H9 (cell line): ENCODE measurements around the gene C20orf204. TPM values are rescaled to one million over a fixed set of nuclear protein-coding genes. Genes with fewer than 3 reads are reported as not detected.

Experiments
- DNase-seq: peaks from one replicate; pipeline ENCODE4 v3.0.0-alpha.2; 2017
- H2AFZ ChIP-seq: one replicate; pipeline ENCODE4 v1.6.1; 2013; ENCODE audit warnings: mild to moderate bottlenecking, low read length, control low read depth, moderate library complexity
- H2AK5ac ChIP-seq: 2 replicates; pipeline ENCODE4 v1.6.1; 2013; ENCODE audit warnings: low read length, control low read depth, mixed read lengths; ENCODE audit not compliant: insufficient read length
- H2BK120ac ChIP-seq: one replicate; pipeline ENCODE4 v1.6.1; 2013; ENCODE audit warnings: low read depth, mild to moderate bottlenecking, low read length, control low read depth, inconsistent platforms; ENCODE audit not compliant: poor library complexity, severe bottlenecking
- H2BK12ac ChIP-seq: 2 replicates; pipeline ENCODE4 v1.6.1; 2013; ENCODE audit warnings: low read length, control low read depth, mixed read lengths, low read depth; ENCODE audit not compliant: insufficient read length
- H2BK15ac ChIP-seq: 2 replicates; pipeline ENCODE4 v1.6.1; 2013; ENCODE audit warnings: low read depth, low read length, control low read depth
- H2BK20ac ChIP-seq: one replicate; pipeline ENCODE4 v1.6.1; 2013; ENCODE audit warnings: low read depth, mild to moderate bottlenecking, low read length, control low read depth, inconsistent platforms; ENCODE audit not compliant: poor library complexity, severe bottlenecking
- H2BK5ac ChIP-seq: 2 replicates; pipeline ENCODE4 v1.6.1; 2013; ENCODE audit warnings: low read length, control low read depth, mixed read lengths; ENCODE audit not compliant: insufficient read length
- H3K14ac ChIP-seq: 2 replicates; pipeline ENCODE4 v1.6.1; 2013; ENCODE audit warnings: low read length, control low read depth; ENCODE audit not compliant: insufficient read depth
- H3K18ac ChIP-seq: 2 replicates; pipeline ENCODE4 v1.6.1; 2013; ENCODE audit warnings: low read depth, mild to moderate bottlenecking, mixed read lengths, low read length, control low read depth; ENCODE audit not compliant: insufficient read length
- H3K23ac ChIP-seq: 2 replicates; pipeline ENCODE4 v1.6.1; 2013; ENCODE audit warnings: low read length, control low read depth, mixed read lengths, low read depth; ENCODE audit not compliant: insufficient read length
- H3K23me2 ChIP-seq: 2 replicates; pipeline ENCODE4 v1.6.1; 2013; ENCODE audit warnings: low read depth, mild to moderate bottlenecking, mixed read lengths, low read length, control low read depth; ENCODE audit not compliant: insufficient read length, poor library complexity, severe bottlenecking
- H3K27ac ChIP-seq: 2 replicates; pipeline ENCODE4 v1.5.1; 2013; ENCODE audit warnings: low read length, control low read depth, mixed read lengths, low read depth; ENCODE audit not compliant: insufficient read length
- H3K27me3 ChIP-seq: 2 replicates; pipeline ENCODE4 v1.6.1; 2013; ENCODE audit warnings: low read length, control low read depth, inconsistent platforms; ENCODE audit not compliant: insufficient read depth
- H3K4ac ChIP-seq: 2 replicates; pipeline ENCODE4 v1.6.1; 2013; ENCODE audit warnings: low read depth, mild to moderate bottlenecking, control low read depth, inconsistent platforms, low read length, moderate library complexity
- H3K4me1 ChIP-seq: 2 replicates; pipeline ENCODE4 v1.6.1; 2013; ENCODE audit warnings: low read length, control low read depth, inconsistent platforms; ENCODE audit not compliant: insufficient read depth
- H3K4me2 ChIP-seq: 2 replicates; pipeline ENCODE4 v1.6.1; 2013; ENCODE audit warnings: low read length, control low read depth, mixed read lengths; ENCODE audit not compliant: insufficient read length, insufficient read depth
- H3K56ac ChIP-seq: 2 replicates; pipeline ENCODE4 v1.6.1; 2013; ENCODE audit warnings: low read depth, mild to moderate bottlenecking, mixed read lengths, low read length, control low read depth; ENCODE audit not compliant: insufficient read length
- H3K79me1 ChIP-seq: 2 replicates; pipeline ENCODE4 v1.6.1; 2013; ENCODE audit warnings: low read depth, mild to moderate bottlenecking, moderate library complexity, low read length, control low read depth, inconsistent platforms; ENCODE audit not compliant: insufficient read depth, poor library complexity, severe bottlenecking
- H3K79me2 ChIP-seq: 2 replicates; pipeline ENCODE4 v1.6.1; 2013; ENCODE audit warnings: low read length, control low read depth, inconsistent platforms; ENCODE audit not compliant: insufficient read depth
- H3K9ac ChIP-seq: 2 replicates; pipeline ENCODE4 v1.6.1; 2013; ENCODE audit warnings: low read length, control low read depth, mixed read lengths; ENCODE audit not compliant: insufficient read length; ENCODE audit errors: extremely low read depth
- H3K9me3 ChIP-seq: one replicate; pipeline ENCODE4 v1.6.1; 2013; ENCODE audit warnings: low read depth, low read length, inconsistent platforms; ENCODE audit not compliant: control insufficient read depth
- H3T11ph ChIP-seq: one replicate; pipeline ENCODE4 v1.6.1; 2013; ENCODE audit warnings: mild to moderate bottlenecking, low read length, control low read depth, inconsistent platforms
- H4K20me1 ChIP-seq: one replicate; pipeline ENCODE4 v1.6.1; 2013; ENCODE audit not compliant: control insufficient read depth, insufficient read length, insufficient read depth
- H4K5ac ChIP-seq: 2 replicates; pipeline ENCODE4 v1.6.1; 2013; ENCODE audit warnings: low read depth, mild to moderate bottlenecking, mixed read lengths, low read length, control low read depth; ENCODE audit not compliant: insufficient read length
- H4K8ac ChIP-seq: replicated peaks from 2 replicates; pipeline ENCODE4 v1.6.1; 2013; ENCODE audit warnings: low read length, control low read depth, mixed read lengths, low read depth; ENCODE audit not compliant: insufficient read length
- H4K91ac ChIP-seq: 2 replicates; pipeline ENCODE4 v1.6.1; 2013; ENCODE audit warnings: low read depth, mild to moderate bottlenecking, moderate library complexity, mixed read lengths, low read length, control low read depth; ENCODE audit not compliant: insufficient read length
- H3K27ac Mint-ChIP-seq, 3 experiments: 2 replicates in 2 of 3; 3 replicates in 1 of 3; pipeline ENCODE4 v1.8.0; 2020 to 2021; ENCODE audit warnings: mixed read lengths in 3 of 3, mild to moderate bottlenecking in 1 of 3, moderate library complexity in 1 of 3
- H3K27me3 Mint-ChIP-seq: 2 replicates; pipeline ENCODE4 v1.8.0; 2021; ENCODE audit warnings: low read depth, mild to moderate bottlenecking, moderate library complexity, mixed read lengths
- H3K36me3 Mint-ChIP-seq, 3 experiments: 2 replicates in 2 of 3; 3 replicates in 1 of 3; pipeline ENCODE4 v1.8.0; 2020 to 2021; ENCODE audit warnings: low read depth in 3 of 3, mixed read lengths in 3 of 3; ENCODE audit not compliant: insufficient read depth in 1 of 3
- H3K4me1 Mint-ChIP-seq, 2 experiments: 2 replicates each; pipeline ENCODE4 v1.8.0; 2020; ENCODE audit warnings: mixed read lengths in 2 of 2
- H3K4me3 Mint-ChIP-seq, 2 experiments: 2 replicates in 1 of 2; 3 replicates in 1 of 2; pipeline ENCODE4 v1.8.0; 2020 to 2021; ENCODE audit warnings: mild to moderate bottlenecking in 2 of 2, mixed read lengths in 2 of 2, moderate library complexity in 1 of 2
- H3K9me3 Mint-ChIP-seq, 2 experiments: 2 replicates in 1 of 2; 3 replicates in 1 of 2; pipeline ENCODE4 v1.8.0; 2020; ENCODE audit warnings: mild to moderate bottlenecking in 2 of 2, mixed read lengths in 2 of 2, moderate library complexity in 1 of 2
- CTCF ChIP-seq: fragments of 200-600 bp; sonication (generic); conservative IDR thresholded peaks from 3 replicates; pipeline ENCODE4 v1.8.0; 2021; ENCODE audit warnings: antibody characterized with exemption, mild to moderate bottlenecking
- WGBS: extraction: QIAGEN DNeasy Blood & Tissue Kit; methylation state at CpG from one replicate; pipeline ENCODE4 v1.1.7; 2013; ENCODE audit warnings: missing lambda C conversion rate, low lambda C conversion rate, mixed read lengths; ENCODE audit not compliant: insufficient read length; ENCODE audit errors: extremely low coverage; 5-methylcytosine and 5-hydroxymethylcytosine counted together
- total RNA-seq: library from RNA; stranded (reverse); gene quantifications from 2 replicates; pipeline ENCODE4 v1.2.1, GENCODE V29; 2021

The C20orf204 gene
- total RNA-seq, 1 experiment from 2014 or later, result 2.2 TPM

GRCh38 chr20:64084685-64085152 lies 48.7 kb downstream of the C20orf204 start:
- Histone ChIP-seq H4K91ac (no peak overlapping the region), H3T11ph (no peak overlapping the region), H2BK120ac (no peak overlapping the region), H4K5ac (no peak overlapping the region), H3K4ac (no peak overlapping the region), H3K4me1 (no peaks in the 10 kb centered on the region), H2BK5ac (no peak overlapping the region), H3K9ac (no peak overlapping the region), H4K20me1 (no peaks in the 10 kb centered on the region), H2BK20ac (no peak overlapping the region), H3K9me3 (no peaks in the 10 kb centered on the region), H3K79me2 (no peaks in the 10 kb centered on the region), H3K18ac (no peak overlapping the region), H4K8ac (no peak overlapping the region), H3K14ac (no peak overlapping the region), H3K27me3 (peaks cover 5% of the 10 kb centered on the region; the same call in 1 of the 2 replicates), H2AK5ac (no peak overlapping the region), H3K27ac (no peak overlapping the region), H3K56ac (no peak overlapping the region), H3K23me2 (peaks cover 17% of the 10 kb centered on the region), H3K23ac (no peak overlapping the region), H3K79me1 (no peaks in the 10 kb centered on the region), H2BK12ac (no peak overlapping the region), H2BK15ac (no peak overlapping the region), H3K4me2 (peak overlapping the region; percentile 66), H2AFZ (no peak overlapping the region)
- no CpG with 5 or more reads among the region's 23 CpGs for WGBS
- Mint-ChIP-seq H3K27me3 (peaks cover 75% of the 10 kb centered on the region), H3K36me3 (no peaks in the 10 kb centered on the region; a peak in 1 of 7 replicates), H3K4me3 (peak overlapping the region; percentile 73 to 94), H3K27ac (no peak overlapping the region), H3K4me1 (peaks cover 23 to 33% of the 10 kb centered on the region in 2 experiments), H3K9me3 (peaks cover 5 to 7% of the 10 kb centered on the region in 2 experiments; a peak in 4 of 5 replicates)
- no peak for TF ChIP-seq CTCF
- peak; percentile 63 for DNase-seq
